CD4-positive, alpha-beta T cell treated with Interleukin-4 for 1 hour (primary cell): ENCODE data around the gene USF3.
"Not testable (repeated sequence)": the region's sequence is repeated elsewhere in the genome, so short reads cannot be mapped to it uniquely, and the experiment has no call there.

Experiments
- DNase-seq, 2 donors: peaks; one replicate each; pipeline ENCODE4 v3.0.0-alpha.2; 2020 to 2022

USF3 gene

GRCh38 chr3:113648524-113648923, 47.9 kb downstream of the USF3 start:
- no peak for DNase-seq

DNA sequence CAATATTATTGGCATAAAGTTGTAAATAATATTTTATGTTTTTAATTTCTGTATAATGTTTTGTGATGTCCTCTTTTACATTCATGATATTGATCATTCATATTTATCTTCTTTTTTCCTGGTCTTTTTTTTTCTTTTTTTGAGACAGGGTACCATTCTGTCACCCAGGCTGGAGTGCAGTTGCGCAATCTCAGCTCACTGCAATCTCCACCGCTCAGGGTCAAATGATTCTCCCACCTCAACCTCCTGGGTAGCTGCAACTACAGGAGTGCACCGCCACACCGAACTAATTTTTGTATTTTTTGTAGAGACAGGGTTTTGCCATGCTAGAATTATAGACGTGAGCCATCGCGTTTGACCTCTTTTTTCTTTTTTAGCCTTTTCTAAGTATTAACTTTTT, 52.9 kb downstream of the USF3 start:
- DNase-seq = no peak

- no peak for DNase-seq
Observed at GRCh38 chr3:113638910-113639309, 57.5 kb downstream of the USF3 start.

GRCh38 chr3:113637756-113638155, 58.7 kb downstream of the USF3 start:
- DNase-seq = no peak

GRCh38 chr3:113636034-113636433, 60.4 kb downstream of the USF3 start:
- DNase-seq = not testable (repeated sequence)

- no peak for DNase-seq
Observed at GRCh38 chr3:113634782-113635474, 61.5 kb downstream of the USF3 start.

GRCh38 chr3:113631573-113631972, 64.9 kb downstream of the USF3 start:
- DNase-seq = no peak

GRCh38 chr3:113630956-113631542, 65.4 kb downstream of the USF3 start:
- DNase-seq = no peak

GRCh38 chr3:113629584-113630421, 66.6 kb downstream of the USF3 start:
- DNase-seq = no peak

GRCh38 chr3:113628788-113629187, 67.7 kb downstream of the USF3 start:
- DNase-seq = no peak

DNA sequence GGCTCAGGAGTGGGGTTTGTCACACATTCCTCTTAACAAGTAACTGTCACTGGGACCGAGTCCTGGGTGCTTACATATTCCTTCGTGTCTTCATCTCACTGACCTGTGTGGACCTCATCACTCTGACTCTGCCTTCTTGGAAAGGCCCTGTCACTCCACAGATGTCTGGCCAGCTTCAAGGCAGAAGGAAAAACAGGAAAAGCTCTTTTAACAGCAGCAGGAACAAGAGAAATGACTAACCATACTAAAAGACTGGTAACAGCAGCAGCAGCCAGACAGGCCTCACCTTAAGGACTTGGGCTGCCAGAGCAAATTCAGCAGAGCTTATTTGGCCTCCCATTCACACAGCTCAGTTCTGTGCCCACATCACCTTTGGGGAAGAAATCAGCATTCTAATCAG, 68.1 kb downstream of the USF3 start:
- DNase-seq = no peak

GRCh38 chr3:113626503-113627371, 69.7 kb downstream of the USF3 start:
- DNase-seq = peak; percentile 28 to 66

- no peak for DNase-seq
Observed at GRCh38 chr3:113625834-113626233, 70.6 kb downstream of the USF3 start.

DNA sequence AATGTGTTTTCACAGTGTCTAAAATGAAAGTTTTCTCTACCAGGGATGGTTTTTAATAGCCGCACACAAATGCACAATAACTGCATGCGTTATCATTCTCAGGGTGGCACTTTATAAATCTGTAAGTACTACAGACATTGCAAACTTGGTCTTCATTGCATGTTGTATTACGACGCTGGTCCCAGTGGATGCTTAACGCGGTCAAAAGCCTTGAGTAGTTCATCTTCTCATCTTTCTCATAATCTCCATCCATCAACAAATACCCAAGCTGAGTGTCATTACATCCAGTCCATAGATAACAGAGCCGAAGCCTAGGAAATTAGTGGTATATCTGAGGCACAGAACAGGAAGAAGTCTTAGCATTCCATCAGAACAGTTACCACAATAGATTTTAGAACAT, 72.6 kb downstream of the USF3 start:
- DNase-seq = no peak

- no peak for DNase-seq
Observed at GRCh38 chr3:113623324-113623723, 73.1 kb downstream of the USF3 start.

DNA sequence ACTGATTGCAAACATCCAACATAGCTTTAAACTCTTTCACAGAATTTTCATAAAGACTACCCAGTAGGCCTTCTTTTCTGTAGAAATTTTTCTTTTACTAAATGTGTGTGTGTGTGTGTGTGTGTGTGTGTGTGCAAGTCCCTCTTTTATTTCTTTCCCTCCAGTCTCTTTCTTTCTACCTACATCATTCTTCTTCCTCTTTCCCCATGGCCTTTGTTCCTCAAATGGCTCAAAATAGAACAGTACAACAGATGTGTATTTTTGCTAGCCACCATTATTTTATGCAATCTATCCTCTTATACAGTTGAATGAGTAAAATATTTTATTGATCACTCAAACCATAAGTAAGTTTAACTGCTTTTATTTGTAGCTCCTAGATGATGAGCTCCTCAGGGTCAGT, 76.4 kb downstream of the USF3 start:
- no peak for DNase-seq

DNA sequence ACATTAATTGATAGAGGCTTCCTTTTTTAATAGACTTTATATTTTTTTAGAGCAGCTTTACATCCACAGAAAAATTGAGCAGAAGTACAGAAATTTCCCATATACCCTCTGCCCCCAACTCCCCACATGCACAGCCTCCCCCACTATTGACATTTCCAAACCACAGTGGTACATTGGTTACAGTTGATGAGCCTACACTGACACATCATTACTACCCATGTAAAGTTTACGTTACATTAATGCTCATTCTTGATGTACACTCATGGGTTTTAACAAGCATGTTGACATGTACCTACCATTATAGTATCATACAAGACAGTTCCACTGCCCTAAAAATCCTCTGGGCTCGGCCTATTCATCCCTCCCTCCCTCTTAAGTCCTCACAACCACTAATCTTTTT, 78.7 kb downstream of the USF3 start:
- DNase-seq = no peak

DNA sequence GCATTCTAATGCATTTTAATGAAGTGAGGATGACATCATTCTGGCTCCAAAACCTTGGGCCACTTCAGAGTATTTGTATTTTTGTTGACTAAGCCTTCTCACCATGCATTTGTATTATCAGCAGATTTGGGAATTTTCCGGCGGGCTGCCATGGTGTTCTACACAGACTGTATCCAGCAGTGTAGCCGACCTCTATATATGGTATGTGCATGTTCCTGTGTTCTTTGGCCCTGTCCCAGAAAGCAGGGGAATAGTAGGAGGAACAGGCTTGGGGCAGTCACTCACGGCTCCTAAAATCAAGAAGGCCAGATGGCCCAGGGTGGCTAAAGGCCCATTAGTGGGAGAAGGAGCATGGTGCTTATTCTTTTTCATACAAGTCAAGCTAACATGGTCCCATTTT, 80.5 kb downstream of the USF3 start:
- no peak for DNase-seq

DNA sequence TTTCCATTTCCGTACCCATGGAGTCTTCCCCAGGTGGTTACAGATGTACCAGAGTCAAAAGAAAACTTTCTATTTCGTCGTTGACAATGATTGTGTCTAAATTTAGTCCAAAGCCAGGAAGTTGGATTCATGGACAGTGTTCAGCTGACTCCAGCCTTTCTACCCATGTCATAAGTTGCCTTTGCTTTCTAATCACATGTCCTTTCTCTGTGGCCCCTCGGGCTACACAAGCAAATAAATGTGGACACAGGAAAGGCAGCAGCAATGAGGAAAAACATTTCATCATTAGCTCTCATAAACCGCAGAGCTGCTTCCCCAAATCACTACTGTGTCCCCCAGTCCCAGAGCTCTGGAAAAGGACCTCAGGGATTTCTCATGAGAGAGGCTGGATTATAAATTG, 82.0 kb downstream of the USF3 start:
- no peak for DNase-seq

DNA sequence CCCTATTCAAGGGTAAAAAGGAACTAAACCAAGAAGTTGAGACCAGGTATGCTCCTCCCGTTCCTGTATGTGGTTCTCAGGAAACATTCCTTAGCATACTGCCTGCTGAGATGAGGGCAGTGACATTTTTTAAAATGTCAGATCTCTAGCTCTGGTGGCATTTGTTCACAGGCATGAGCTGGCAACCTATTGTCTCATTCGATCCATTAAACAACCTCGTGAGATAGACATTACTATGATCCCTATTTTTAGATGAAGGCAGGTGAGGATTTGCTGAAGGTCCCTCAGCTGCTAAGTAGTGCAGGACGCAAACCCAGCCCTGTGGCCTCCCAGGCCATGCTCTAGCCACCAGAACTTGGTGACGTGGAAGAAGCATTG, 89.2 kb downstream of the USF3 start:
- no peak for DNase-seq

- peak; percentile 40 to 48 for DNase-seq
Observed at GRCh38 chr3:113606539-113607218, 89.8 kb downstream of the USF3 start.

- DNase-seq = no peak
Observed at GRCh38 chr3:113602836-113603235, 93.6 kb downstream of the USF3 start.

GRCh38 chr3:113602256-113602655, 94.2 kb downstream of the USF3 start:
- DNase-seq = no peak
